Upper lobe of right lung (tissue), 1 donor: Measurements from ENCODE around the gene SELENOF. TPM values are rescaled to one million over a fixed set of nuclear protein-coding genes. Genes with fewer than 3 reads are reported as not detected.

ENCODE experiments used
- total RNA-seq: library from RNA; stranded (reverse); fragmentation: NEBNext Ultra II Directional; extraction: Animal tissue kit (Norgen Biotek cat#: 25700); gene quantifications from one replicate; pipeline ENCODE4 v1.2.1, GENCODE V29; 2021
- donor health status: DM: no; HTN: yes; CAD: no; lungs with severe emphysema.

The SELENOF gene
- total RNA-seq, 1 donor from 2014 or later, result 197 TPM

Other genes starting within 250 kb of the SELENOF start
- 105 TPM for gene SH3GLB1, start 209.6 kb downstream of the SELENOF start, total RNA-seq
- gene HS2ST1, start 509 bp upstream of the SELENOF start, total RNA-seq, result 19.9 TPM